HG02571 (cell line): ENCODE data around the gene MAP4K5.

Experiments
- ATAC-seq: cut with Tn5 transposase; IDR thresholded peaks from one replicate; pipeline ENCODE4 v1.9.1; 2021; ENCODE audit warnings: mild to moderate bottlenecking, moderate library complexity; ENCODE audit not compliant: unreplicated experiment

The MAP4K5 gene

GRCh38 chr14:50403419-50403818, 128.9 kb downstream of the MAP4K5 start:
- ATAC-seq, result no peak

- ATAC-seq, result no peak
Observed at GRCh38 chr14:50402965-50403364, 129.4 kb downstream of the MAP4K5 start.

GRCh38 chr14:50400461-50400860, 131.9 kb downstream of the MAP4K5 start:
- ATAC-seq, result no peak

GRCh38 chr14:50399251-50400032, 132.9 kb downstream of the MAP4K5 start:
- no peak for ATAC-seq

GRCh38 chr14:50398189-50398580, 134.2 kb downstream of the MAP4K5 start:
- ATAC-seq, result no peak

- ATAC-seq, result no peak
Observed at GRCh38 chr14:50397390-50398188, 134.8 kb downstream of the MAP4K5 start.

GRCh38 chr14:50396631-50397389, 135.6 kb downstream of the MAP4K5 start, which contains the start of gene CDKL1:
Gene CDKL1 (minus strand): TSS chr14:50396881. CDS start chr14:50395868, 1,013 bp downstream.
- ATAC-seq, result no peak

- ATAC-seq, result no peak
Observed at GRCh38 chr14:50395448-50395847, 136.9 kb downstream of the MAP4K5 start.

- no peak for ATAC-seq
Observed at GRCh38 chr14:50394713-50395112, 137.7 kb downstream of the MAP4K5 start.

DNA sequence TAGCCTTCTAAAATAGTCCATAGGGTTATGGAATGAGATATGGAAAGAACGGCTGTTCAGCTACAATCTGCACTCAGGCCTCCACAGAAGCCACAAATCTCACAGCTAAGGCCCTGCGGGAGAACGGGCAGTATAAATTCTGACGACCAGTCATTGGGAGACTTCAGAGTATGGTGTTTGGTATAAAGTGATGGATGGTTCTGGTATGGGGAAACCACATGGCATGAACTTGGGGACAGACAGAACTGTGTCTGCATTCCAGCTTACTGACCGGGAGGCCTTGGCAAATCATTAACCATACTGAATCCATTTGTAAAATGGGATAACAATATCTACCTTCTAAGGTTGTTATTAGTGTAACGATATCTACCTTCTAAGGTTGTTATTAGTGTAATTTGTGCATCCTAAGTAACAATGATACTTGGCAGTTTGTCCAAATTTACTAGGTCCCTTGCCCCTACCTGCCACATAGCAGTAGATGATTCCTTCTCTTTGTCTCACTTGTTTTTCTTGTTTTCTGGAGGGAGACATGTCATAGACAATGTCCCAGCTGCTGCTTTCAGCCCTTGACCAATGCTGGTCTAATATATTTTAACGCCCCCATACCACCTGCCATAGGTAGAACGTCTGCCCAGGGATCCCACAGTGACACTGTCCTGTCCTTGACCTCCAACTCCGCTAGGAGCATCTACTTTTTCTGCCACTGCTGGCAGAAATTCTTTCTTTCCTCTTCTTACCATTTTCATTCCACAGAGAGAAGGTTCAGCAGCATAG, 142.5 kb downstream of the MAP4K5 start:
- no peak for ATAC-seq

DNA sequence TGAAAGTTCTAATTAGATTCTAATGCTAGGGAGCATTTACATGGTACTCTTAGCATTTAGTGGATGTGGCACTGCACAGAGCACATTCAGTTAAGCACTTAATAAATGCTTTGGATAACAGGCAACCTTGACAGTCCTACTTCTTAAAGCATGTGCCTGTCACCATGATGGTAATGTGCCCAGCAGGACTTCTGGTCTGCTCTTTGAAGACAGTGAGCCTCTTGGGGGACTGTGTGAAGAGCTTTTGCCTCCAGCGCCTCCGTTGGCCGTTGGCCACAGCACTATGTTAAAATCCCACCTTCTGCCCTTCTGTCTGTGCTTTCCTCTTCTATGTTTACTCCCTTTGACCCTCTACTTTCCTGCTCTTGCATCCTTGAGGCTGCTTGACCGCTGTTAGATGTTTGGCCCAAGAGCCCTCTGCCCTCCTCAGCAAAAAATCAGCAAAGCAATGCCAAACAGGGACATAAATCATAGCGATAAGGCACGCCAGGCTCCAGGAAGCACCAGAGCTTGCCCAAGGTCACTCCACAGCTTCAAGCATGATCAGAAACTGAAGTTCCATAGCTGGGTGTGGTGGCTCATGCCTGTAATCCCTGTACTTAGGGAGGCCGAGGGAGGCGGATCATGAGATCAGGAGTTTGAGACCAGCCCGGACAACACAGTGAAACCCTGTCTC, 144.0 kb downstream of the MAP4K5 start:
- no peak for ATAC-seq

DNA sequence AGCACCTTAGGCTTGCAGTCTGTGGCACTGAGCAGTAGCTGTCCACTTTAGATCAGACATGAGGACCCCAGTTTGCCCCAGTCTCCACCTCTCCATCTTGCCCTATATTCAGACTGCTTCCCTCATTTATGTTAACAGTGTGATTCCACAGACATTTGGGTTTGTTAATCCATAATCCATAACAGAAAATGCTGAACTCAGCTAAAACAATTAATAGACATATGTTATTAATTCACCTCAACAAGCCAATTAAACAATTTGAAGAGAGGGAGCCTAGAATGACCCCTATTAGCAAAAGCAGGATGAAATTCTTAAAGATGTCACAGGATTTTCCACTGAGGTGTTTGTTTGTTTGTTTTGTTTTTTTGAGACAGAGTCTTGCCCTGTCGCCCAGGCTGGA, 144.8 kb downstream of the MAP4K5 start:
- no peak for ATAC-seq

GRCh38 chr14:50383618-50384225, 148.6 kb downstream of the MAP4K5 start:
- ATAC-seq, result no peak

- no peak for ATAC-seq
Observed at GRCh38 chr14:50381823-50382287, 150.5 kb downstream of the MAP4K5 start.

GRCh38 chr14:50381008-50381407, 151.4 kb downstream of the MAP4K5 start:
- ATAC-seq, result no peak

DNA sequence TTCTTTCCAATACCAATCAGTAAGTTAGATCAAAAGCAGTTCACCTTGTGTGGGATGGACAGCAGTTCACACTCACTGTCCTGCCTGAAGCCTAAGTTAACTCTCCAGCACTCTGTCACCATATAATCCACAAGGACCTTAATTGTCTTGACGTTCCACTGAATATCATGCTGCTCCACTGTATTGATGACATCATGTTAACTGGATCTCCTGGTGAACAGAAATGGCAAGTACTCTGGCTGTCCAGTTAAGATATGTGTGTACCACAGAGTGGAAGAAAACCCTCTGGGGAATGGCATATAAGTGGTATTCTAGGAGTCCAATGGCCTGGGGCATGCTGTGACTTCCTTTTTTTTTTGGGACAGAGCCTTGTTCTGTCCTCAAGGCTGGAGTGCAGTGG, 151.9 kb downstream of the MAP4K5 start:
- ATAC-seq, result no peak

- no peak for ATAC-seq
Observed at GRCh38 chr14:50379563-50379962, 152.8 kb downstream of the MAP4K5 start.

GRCh38 chr14:50377550-50378085, 154.8 kb downstream of the MAP4K5 start:
- ATAC-seq, result no peak

DNA sequence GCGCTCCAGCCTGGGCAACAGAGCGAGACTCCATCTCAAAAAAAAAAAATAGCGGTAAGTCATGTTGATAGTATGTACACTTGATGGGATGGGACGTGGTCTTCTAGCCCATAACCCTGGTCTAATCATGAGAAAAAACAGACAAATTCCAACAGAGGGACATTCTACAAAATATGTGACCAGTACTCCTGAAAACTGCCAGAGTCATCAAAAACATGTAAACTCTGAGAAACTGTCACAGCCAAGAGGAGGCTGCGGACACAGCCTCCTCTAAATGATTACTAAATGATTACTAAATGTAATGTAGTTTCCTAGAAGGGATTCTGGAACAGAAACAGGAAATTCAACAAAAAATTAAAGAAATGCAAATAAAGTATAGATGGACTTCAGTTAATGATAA, 156.6 kb downstream of the MAP4K5 start:
- no peak for ATAC-seq
